ENCODE results near the gene GJB6. TPM values are rescaled to one million over a fixed set of nuclear protein-coding genes. Genes with fewer than 3 reads are reported as not detected.

GJB6 gene
- total RNA-seq, 1 experiment from 2014 or later, result not detected

GRCh38 chr13:20192836-20193161, 39.3 kb downstream of the GJB6 start, which contains the start of gene GJB2:
TSS of gene GJB2 (minus strand) at chr13:20192938. CDS start at chr13:20189581, 3,357 bp downstream.
- H2AFZ ChIP-seq, result peak within 1 kb of the TSS; percentile 96
- peaks cover 16% of the 10 kb centered on the region; the same call in 1 of the 2 replicates for H3F3A ChIP-seq (ENCODE audit: insufficient read depth, low read depth)
- H3K36me3 ChIP-seq (ENCODE audit: low read depth), result peaks cover 11% of the 10 kb centered on the region; the same call in 1 of the 2 replicates
- TF ChIP-seq CTCF (conservative IDR thresholded peaks at IDR 0.05) (no peak), EZH2 (IDR thresholded peaks at IDR 0.05; ENCODE audit: low read depth) (no peak)
- BruUV-seq (replicated peaks), result no TSS peak
- no peaks in the 10 kb centered on the region for H3K9me3 ChIP-seq (ENCODE audit: insufficient read depth, low read depth)
- no peaks in the 10 kb centered on the region; the same call in 1 of the 2 replicates for H4K20me1 ChIP-seq (ENCODE audit: insufficient read depth)
- intact Hi-C loops (cut with micrococcal nuclease; ENCODE audit: unreplicated experiment), result loop anchor here (10.0 kb wide), 1 partner anchor 732 kb away; no protein-coding TSS in a partner anchor
- POLR2A ChIA-PET (ENCODE audit: unreplicated experiment), result no interaction called here
- H3K27ac ChIP-seq, result no peak within 1 kb of the TSS
- CTCF ChIA-PET, result interaction anchor here (0.6 kb wide), 1 partner anchor 210 kb away, joined by 3 read pairs; no protein-coding TSS in a partner anchor
- H3K9me2 ChIP-seq (ENCODE audit: insufficient read depth), result no peaks in the 10 kb centered on the region
- H3K4me2 ChIP-seq, result peak within 1 kb of the TSS; percentile 85
- H3K79me2 ChIP-seq (ENCODE audit: low read depth), result peaks cover 13% of the 10 kb centered on the region; the same call in 1 of the 2 replicates
- H3K27me3 ChIP-seq (ENCODE audit: insufficient read depth, low read depth), result no peaks in the 10 kb centered on the region
- peak in 1 of 2 experiments; percentile 18 for DNase-seq
- peak within 1 kb of the TSS; percentile 70 for H3K4me3 ChIP-seq
- peaks cover 19% of the 10 kb centered on the region for H3K4me1 ChIP-seq (replicated peaks; ENCODE audit: insufficient read depth)

GRCh38 chr13:20192158-20192835, 39.8 kb downstream of the GJB6 start:
- no TSS peak for BruUV-seq (replicated peaks)
- DNase-seq, result peak in 1 of 2 experiments; percentile 15
- Histone ChIP-seq H3K79me2 (ENCODE audit: low read depth) (peaks cover 13% of the 10 kb centered on the region; the same call in 1 of the 2 replicates), H3K27ac (no peak overlapping the region), H3K4me3 (peak overlapping the region; percentile 70), H3K27me3 (ENCODE audit: insufficient read depth, low read depth) (no peaks in the 10 kb centered on the region), H3F3A (ENCODE audit: insufficient read depth, low read depth) (peaks cover 16% of the 10 kb centered on the region; the same call in 1 of the 2 replicates), H4K20me1 (ENCODE audit: insufficient read depth) (no peaks in the 10 kb centered on the region; the same call in 1 of the 2 replicates), H2AFZ (peak overlapping the region; percentile 96), H3K36me3 (ENCODE audit: low read depth) (peaks cover 11% of the 10 kb centered on the region; the same call in 1 of the 2 replicates), H3K4me2 (peak overlapping the region; percentile 85), H3K9me3 (ENCODE audit: insufficient read depth, low read depth) (no peaks in the 10 kb centered on the region), H3K9me2 (ENCODE audit: insufficient read depth) (no peaks in the 10 kb centered on the region), H3K4me1 (replicated peaks; ENCODE audit: insufficient read depth) (peaks cover 19% of the 10 kb centered on the region)
- intact Hi-C loops (cut with micrococcal nuclease; ENCODE audit: unreplicated experiment), result loop anchor here (10.0 kb wide), 1 partner anchor 733 kb away; no protein-coding TSS in a partner anchor
- CTCF ChIA-PET, result interaction anchor here (0.6 kb wide), 3 partner anchors 66 to 210 kb away, joined by 3 to 4 read pairs (median 3); no protein-coding TSS in a partner anchor
- peak; percentile 23; the same call in 1 of the 2 replicates for TF ChIP-seq CTCF (conservative IDR thresholded peaks at IDR 0.05)
- no peak for TF ChIP-seq EZH2 (IDR thresholded peaks at IDR 0.05; ENCODE audit: low read depth)
- POLR2A ChIA-PET (ENCODE audit: unreplicated experiment), result interaction anchor here (0.6 kb wide), 1 partner anchor 983 kb away, joined by 8 read pairs; no protein-coding TSS in a partner anchor

GRCh38 chr13:20191311-20192157, 40.6 kb downstream of the GJB6 start:
- Histone ChIP-seq H3K9me2 (ENCODE audit: insufficient read depth) (no peaks in the 10 kb centered on the region), H3F3A (ENCODE audit: insufficient read depth, low read depth) (peaks cover 16% of the 10 kb centered on the region; the same call in 1 of the 2 replicates), H4K20me1 (ENCODE audit: insufficient read depth) (no peaks in the 10 kb centered on the region; the same call in 1 of the 2 replicates), H3K27me3 (ENCODE audit: insufficient read depth, low read depth) (no peaks in the 10 kb centered on the region), H3K36me3 (ENCODE audit: low read depth) (peaks cover 11% of the 10 kb centered on the region; the same call in 1 of the 2 replicates), H3K9me3 (ENCODE audit: insufficient read depth, low read depth) (no peaks in the 10 kb centered on the region), H3K4me1 (replicated peaks; ENCODE audit: insufficient read depth) (peaks cover 19% of the 10 kb centered on the region), H3K4me2 (peak overlapping the region; percentile 85), H3K27ac (no peak overlapping the region), H3K79me2 (ENCODE audit: low read depth) (peaks cover 13% of the 10 kb centered on the region; the same call in 1 of the 2 replicates), H2AFZ (peak overlapping the region; percentile 96), H3K4me3 (peak overlapping the region; percentile 70)
- TF ChIP-seq CTCF (conservative IDR thresholded peaks at IDR 0.05) (no peak), EZH2 (IDR thresholded peaks at IDR 0.05; ENCODE audit: low read depth) (no peak)
- ChIA-PET CTCF (interaction anchor here (0.6 to 0.7 kb wide), 3 partner anchors 17 to 204 kb away, joined by 3 to 4 read pairs (median 3); no protein-coding TSS in a partner anchor), POLR2A (ENCODE audit: unreplicated experiment) (interaction anchor here (0.6 kb wide), 2 partner anchors 179 to 984 kb away, joined by 8 to 10 read pairs; no protein-coding TSS in a partner anchor)
- peak; percentile 16 to 52 for DNase-seq
- intact Hi-C loops (cut with micrococcal nuclease; ENCODE audit: unreplicated experiment), result loop anchor here (10.0 kb wide), 1 partner anchor 733 kb away; no protein-coding TSS in a partner anchor
- BruUV-seq (replicated peaks), result TSS peak; percentile 31

Data from PC-9 (cell line).